IPS-15b (cell line): ENCODE data around the gene LPAR6.

Experiments used
- H3K27me3 ChIP-seq: one replicate; pipeline ENCODE4 v1.6.1; 2013; ENCODE audit warnings: low read length; ENCODE audit not compliant: control insufficient read depth, insufficient read depth
- H3K36me3 ChIP-seq: one replicate; pipeline ENCODE4 v1.6.1; 2013; ENCODE audit warnings: low read length; ENCODE audit not compliant: control insufficient read depth, insufficient read depth
- H3K4me1 ChIP-seq: one replicate; pipeline ENCODE4 v1.6.1; 2013; ENCODE audit warnings: mild to moderate bottlenecking, low read length; ENCODE audit not compliant: control insufficient read depth, insufficient read depth
- H3K4me3 ChIP-seq: one replicate; pipeline ENCODE4 v1.5.1; 2013; ENCODE audit warnings: low read depth, low read length
- H3K9ac ChIP-seq: one replicate; pipeline ENCODE4 v1.6.1; 2013; ENCODE audit warnings: low read depth, mild to moderate bottlenecking, low read length
- H3K9me3 ChIP-seq: one replicate; pipeline ENCODE4 v1.6.1; 2013; ENCODE audit warnings: mild to moderate bottlenecking, low read length; ENCODE audit not compliant: control insufficient read depth, insufficient read depth

LPAR6 gene

DNA sequence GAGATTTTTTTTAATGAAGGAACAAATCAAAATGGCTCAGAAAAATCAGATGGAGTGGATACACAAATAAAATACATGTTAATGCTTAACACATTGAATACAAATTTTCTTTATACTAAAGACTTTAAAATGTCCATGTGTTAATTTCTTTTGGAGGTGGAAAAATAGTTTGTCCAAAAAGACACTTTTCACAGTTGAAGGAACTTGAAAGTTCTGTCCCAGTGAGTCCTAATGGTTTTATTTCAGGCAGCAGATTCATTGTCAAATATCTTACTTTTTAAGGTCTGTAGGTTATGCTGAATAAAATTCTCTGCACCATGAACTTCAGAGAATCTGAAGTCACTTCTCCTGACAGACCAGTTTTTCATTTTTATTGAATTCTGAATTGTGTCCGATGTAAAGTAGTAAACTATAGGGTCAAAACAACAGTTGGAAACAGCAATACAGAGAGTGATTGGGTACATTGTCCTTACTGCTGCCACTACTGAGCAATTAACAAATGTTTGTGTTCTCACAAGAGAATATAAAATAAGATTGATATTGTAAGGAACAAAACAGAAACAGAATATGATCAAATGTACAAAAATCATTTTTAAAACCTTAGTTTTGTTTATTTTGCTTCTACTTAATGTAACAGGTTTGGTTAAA, 1.6 kb downstream of the LPAR6 start:
- H3K9me3 ChIP-seq: no peaks in the 10 kb centered on the region

DNA sequence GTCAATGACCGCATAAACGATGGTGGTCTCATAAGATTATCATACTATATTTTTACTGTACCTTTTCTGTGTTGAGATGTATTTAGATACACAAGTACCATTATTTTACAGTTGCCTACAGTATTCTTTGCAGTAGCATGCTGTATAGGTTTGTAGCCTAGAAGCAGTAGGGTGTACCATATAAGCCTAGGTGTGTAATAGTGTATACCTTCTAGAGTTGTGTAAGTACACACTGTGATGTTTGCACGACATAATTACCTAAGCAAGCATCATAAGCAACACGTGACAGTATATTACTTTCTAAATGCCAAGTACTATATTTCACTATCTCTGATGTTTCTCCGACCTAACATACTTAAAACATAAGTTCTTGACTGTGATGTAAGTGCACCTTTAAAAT, 2.7 kb downstream of the LPAR6 start:
- no peak overlapping the region for H3K4me3 ChIP-seq
- no peaks in the 10 kb centered on the region for H3K36me3 ChIP-seq
- no peak overlapping the region for H3K9ac ChIP-seq
- no peaks in the 10 kb centered on the region for H3K9me3 ChIP-seq
- H3K27me3 ChIP-seq: no peaks in the 10 kb centered on the region
- peaks cover 5% of the 10 kb centered on the region for H3K4me1 ChIP-seq

More for the DNA sequence above, 1.6 kb downstream of the LPAR6 start:
- Histone ChIP-seq H3K36me3 (peaks cover 2% of the 10 kb centered on the region), H3K9ac (no peak overlapping the region), H3K27me3 (no peaks in the 10 kb centered on the region), H3K4me1 (peaks cover 5% of the 10 kb centered on the region), H3K4me3 (peak overlapping the region; percentile 37)

DNA sequence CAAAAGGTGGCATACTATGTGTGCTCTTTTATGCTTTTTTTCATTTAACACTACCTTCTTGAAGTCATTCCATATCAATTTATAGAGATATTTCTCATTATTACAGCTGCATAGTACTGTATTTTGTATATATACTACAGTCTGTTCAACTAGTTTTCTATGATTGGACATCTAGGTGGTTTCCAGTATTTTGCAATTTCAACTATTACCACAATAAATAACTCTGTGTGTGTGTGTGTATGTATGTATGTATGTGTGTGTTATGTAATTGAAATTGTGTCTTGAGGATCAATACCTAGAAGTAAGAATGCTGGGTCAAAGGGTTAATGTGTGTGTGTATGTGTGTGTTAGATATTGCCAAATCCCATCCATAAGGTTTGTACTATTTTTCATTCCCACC, 7.0 kb downstream of the LPAR6 start:
- Histone ChIP-seq H3K4me1 (no peaks in the 10 kb centered on the region), H3K9ac (no peak overlapping the region), H3K27me3 (no peaks in the 10 kb centered on the region), H3K4me3 (no peak overlapping the region), H3K9me3 (no peaks in the 10 kb centered on the region), H3K36me3 (no peaks in the 10 kb centered on the region)

DNA sequence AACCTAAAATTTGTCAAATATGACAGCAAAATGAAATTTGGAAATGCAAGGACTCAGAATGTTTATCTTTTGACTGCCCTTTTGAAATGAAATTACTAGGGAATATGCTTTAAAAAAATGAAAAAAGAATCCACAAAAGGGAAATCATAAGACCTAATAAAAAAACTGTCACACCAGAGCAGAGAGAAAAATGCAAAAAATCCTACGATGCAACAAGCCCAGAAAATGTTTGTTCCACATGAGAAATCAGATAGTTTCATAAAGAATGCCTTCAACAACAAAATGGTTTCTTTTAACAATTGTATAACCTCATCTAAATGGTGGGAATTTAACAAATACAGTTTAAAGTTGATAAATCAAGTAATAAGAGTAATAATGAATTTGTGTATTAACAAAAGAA, 8.0 kb downstream of the LPAR6 start:
- no peak overlapping the region for H3K9ac ChIP-seq
- H3K4me1 ChIP-seq: no peaks in the 10 kb centered on the region
- H3K4me3 ChIP-seq: no peak overlapping the region
- no peaks in the 10 kb centered on the region for H3K27me3 ChIP-seq
- no peaks in the 10 kb centered on the region for H3K9me3 ChIP-seq
- H3K36me3 ChIP-seq: no peaks in the 10 kb centered on the region

DNA sequence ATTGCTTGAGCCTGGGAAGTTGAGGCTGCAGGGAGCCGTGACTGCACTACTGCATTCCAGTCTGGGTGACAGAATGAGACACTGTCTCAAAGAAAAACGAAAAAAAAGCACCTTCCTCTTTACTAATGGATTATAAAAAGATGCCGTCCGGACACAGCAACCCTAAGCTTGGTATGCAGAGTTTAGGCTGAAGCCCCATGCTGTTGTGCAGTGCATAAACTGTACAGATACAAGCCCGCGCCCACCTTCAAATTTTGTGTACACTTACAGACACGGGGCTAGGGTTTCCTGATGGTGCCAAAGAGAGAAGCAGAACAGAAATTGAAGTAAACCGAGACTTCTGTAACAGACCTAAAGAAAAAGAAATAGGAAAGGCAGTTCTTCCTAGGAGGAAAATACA, 9.0 kb downstream of the LPAR6 start:
- H3K36me3 ChIP-seq: no peaks in the 10 kb centered on the region
- no peaks in the 10 kb centered on the region for H3K9me3 ChIP-seq
- no peak overlapping the region for H3K9ac ChIP-seq
- H3K27me3 ChIP-seq: no peaks in the 10 kb centered on the region
- no peaks in the 10 kb centered on the region for H3K4me1 ChIP-seq
- no peak overlapping the region for H3K4me3 ChIP-seq

DNA sequence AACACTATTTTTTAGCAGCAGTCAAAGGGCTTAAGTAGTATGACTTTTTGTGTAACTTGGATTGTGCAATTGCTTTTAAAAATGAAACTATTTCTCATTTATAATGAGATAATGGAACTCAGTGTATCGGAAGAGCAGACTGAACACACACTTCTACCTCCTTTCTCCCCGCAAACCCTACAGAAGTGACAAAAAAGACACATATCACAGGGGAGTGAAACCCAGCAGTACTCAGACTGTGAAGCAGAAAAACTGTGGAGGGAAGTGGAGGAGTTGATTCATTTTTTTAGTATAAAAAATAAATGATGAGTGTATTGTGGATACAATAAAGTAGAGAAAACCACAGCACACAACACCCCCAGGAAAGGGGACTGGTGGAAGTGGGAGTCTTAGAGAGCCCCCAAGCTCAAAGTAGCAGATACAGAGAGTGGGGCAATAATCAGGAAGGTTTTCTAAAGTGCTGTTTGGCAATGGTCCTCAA, 9.7 kb downstream of the LPAR6 start:
- H3K4me1 ChIP-seq: no peaks in the 10 kb centered on the region
- H3K4me3 ChIP-seq: no peak overlapping the region
- no peak overlapping the region for H3K9ac ChIP-seq
- H3K36me3 ChIP-seq: no peaks in the 10 kb centered on the region
- no peaks in the 10 kb centered on the region for H3K27me3 ChIP-seq
- H3K9me3 ChIP-seq: no peaks in the 10 kb centered on the region

DNA sequence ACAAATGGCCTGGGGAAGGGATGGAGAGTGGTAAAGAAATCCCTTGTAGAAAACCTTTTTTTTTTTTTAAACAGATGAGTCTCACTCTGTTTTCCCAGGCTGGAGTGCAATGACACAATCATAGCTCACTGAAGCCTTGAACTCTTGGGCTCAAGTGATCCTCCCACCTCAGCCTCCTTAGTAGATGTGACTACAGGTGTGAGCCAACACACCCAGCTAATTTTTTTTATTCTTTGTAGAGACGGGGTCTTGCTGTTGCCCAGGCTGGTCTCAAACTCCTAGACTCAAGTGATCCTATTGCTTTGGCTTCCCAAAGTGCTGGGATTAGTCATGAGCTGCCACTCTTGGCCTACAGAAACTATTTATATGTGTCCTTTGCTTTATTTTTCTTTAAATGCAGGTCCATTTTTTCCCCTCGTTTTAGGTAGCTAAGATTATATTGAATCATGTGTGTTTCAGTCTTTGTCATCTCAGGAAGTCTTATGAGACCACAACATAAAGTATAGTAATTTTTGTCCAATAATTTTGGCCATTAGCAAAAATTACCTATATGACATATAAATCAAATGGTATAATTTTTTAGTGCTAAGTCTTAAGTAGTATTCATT, 10.5 kb downstream of the LPAR6 start:
- no peaks in the 10 kb centered on the region for H3K9me3 ChIP-seq
- no peaks in the 10 kb centered on the region for H3K36me3 ChIP-seq
- no peaks in the 10 kb centered on the region for H3K4me1 ChIP-seq
- H3K9ac ChIP-seq: no peak overlapping the region
- no peaks in the 10 kb centered on the region for H3K27me3 ChIP-seq
- no peak overlapping the region for H3K4me3 ChIP-seq

DNA sequence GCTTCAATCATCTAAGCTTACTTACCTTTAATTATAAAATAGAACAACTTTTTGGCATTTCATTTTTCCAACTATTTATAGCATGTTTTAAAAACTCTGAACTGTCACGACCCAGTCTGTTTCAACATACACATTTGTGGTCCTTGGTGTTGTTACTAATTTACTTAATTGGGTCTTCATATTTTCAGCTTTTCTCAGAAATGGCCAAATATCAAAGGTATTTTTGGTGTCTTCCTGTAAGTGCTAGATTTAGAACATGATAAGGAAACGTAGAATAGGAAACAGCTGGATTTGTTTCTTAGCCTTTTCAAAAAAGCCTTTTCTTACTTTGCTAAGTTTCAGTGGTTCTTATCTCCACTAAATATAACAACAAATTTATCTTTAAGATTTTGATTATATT, 11.4 kb downstream of the LPAR6 start:
- H3K27me3 ChIP-seq: no peaks in the 10 kb centered on the region
- no peak overlapping the region for H3K9ac ChIP-seq
- H3K9me3 ChIP-seq: no peaks in the 10 kb centered on the region
- no peaks in the 10 kb centered on the region for H3K36me3 ChIP-seq
- no peak overlapping the region for H3K4me3 ChIP-seq
- no peaks in the 10 kb centered on the region for H3K4me1 ChIP-seq

DNA sequence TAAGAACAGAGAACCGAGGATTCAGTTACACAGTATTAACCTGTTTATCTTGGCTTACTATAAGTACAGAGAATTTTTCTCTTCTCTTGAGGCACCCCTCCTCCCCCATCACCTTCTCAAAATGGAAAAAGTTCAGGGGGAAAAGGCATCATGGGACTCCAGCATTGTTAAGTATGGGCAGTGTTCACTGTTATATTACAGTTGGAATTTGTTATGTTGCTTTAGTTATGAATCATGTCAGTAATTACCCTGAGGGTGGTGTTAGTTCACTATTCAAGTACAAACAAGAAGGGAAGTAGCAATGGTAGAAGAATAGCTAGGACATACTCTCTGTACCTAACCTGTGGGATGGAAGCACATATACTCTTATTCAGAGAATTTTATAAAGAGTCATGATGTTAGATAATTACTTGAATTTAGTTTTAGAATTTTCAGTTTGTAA, 12.0 kb downstream of the LPAR6 start:
- H3K9ac ChIP-seq: no peak overlapping the region
- no peaks in the 10 kb centered on the region for H3K27me3 ChIP-seq
- no peaks in the 10 kb centered on the region for H3K4me1 ChIP-seq
- H3K4me3 ChIP-seq: no peak overlapping the region
- no peaks in the 10 kb centered on the region for H3K36me3 ChIP-seq
- no peaks in the 10 kb centered on the region for H3K9me3 ChIP-seq

DNA sequence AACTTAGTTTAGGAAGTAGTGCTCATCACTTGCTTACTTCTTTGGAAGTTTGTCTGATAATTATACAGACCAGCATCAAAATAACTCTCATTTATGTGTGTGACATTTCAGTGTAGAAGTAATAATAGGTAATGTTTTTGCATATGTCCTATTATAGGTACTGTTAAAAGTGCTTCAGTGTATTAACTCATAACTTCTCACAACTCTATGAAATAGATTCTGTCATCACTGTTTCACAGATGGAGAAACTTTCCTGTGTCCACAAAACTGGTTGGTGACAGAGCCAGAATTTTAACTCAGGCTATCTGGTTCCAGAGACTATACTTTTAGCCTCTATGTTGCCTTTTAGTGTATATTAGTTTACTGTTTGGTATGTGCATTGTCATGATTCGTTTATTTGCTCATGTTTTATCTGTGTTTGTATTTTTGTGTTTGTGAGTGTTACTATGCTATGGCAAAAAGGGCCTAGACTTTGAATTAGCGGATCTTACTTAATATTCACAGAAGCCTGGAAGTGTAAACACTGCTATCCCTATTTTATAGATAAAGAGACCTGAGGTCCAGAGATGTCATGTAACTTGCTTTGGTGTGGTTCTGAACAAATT, 12.7 kb downstream of the LPAR6 start:
- Histone ChIP-seq H3K36me3 (no peaks in the 10 kb centered on the region), H3K4me1 (no peaks in the 10 kb centered on the region), H3K27me3 (no peaks in the 10 kb centered on the region), H3K4me3 (no peak overlapping the region), H3K9me3 (no peaks in the 10 kb centered on the region), H3K9ac (no peak overlapping the region)

DNA sequence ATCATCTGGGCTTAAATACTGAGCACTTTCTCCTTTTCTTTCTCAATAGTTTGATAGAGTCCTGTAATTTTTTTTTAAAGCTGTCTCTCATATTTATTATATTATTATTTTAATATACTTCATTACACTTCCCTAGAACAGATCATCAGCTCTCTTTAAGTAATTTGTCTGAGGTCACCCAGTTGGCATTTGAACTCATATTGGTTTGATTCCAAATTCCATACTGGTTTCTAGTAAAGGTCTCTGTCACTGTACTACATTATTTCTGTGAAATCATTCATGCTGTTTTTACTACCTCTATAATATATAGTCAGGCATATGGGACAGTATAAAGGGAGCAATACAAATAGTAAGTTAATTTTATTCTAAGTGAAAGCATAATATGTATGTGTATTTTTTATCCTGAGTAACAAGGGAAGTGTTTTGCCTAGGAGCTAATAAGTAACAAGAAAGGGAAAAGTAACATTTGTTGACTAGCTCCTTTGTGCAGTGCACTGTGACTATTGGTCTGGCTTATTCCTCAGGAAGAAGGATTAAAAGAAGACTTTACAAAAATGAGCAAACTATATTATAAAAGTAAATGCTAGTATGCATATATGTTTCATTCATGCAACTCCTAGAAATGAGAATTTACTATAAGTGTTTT, 14.3 kb downstream of the LPAR6 start:
- no peaks in the 10 kb centered on the region for H3K4me1 ChIP-seq
- no peaks in the 10 kb centered on the region for H3K9me3 ChIP-seq
- no peaks in the 10 kb centered on the region for H3K36me3 ChIP-seq
- H3K9ac ChIP-seq: no peak overlapping the region
- no peak overlapping the region for H3K4me3 ChIP-seq
- H3K27me3 ChIP-seq: no peaks in the 10 kb centered on the region

DNA sequence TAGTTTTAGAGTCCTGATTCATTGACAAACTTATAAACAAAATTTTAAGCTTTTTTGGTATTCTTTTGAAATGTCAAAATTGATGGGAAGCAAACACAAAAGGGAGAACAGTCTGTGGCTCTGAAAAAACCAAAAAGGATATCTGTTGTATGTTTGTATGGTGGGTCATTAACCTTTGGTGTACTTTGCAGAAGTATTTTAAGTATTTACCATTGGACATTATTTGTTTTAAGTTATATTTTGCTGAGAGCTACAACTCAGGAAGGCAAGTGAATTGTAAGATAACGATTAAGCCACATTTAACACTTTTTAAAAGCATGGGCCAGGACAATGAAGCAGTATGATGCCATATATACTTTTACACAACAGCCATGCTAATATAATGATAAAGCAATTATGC, 15.2 kb downstream of the LPAR6 start:
- no peak overlapping the region for H3K9ac ChIP-seq

More for the DNA sequence above, 15.2 kb downstream of the LPAR6 start:
- H3K9me3 ChIP-seq: no peaks in the 10 kb centered on the region
- H3K4me1 ChIP-seq: no peaks in the 10 kb centered on the region
- no peak overlapping the region for H3K4me3 ChIP-seq
- no peaks in the 10 kb centered on the region for H3K36me3 ChIP-seq
- H3K27me3 ChIP-seq: no peaks in the 10 kb centered on the region
